DND-41 (cell line): ENCODE data around the gene JADE1.

ENCODE experiments used
- ATAC-seq: fragments of 200-7000 bp; cut with Tn5 transposase; 3 replicates; pipeline ENCODE4 v1.9.1; 2021; ENCODE audit warnings: low read depth; ENCODE audit not compliant: insufficient read depth
- DNase-seq: peaks from one replicate; pipeline ENCODE4 v3.0.0-alpha.2; 2020
- H2AFZ ChIP-seq: 2 replicates; pipeline ENCODE4 v1.6.0; 2012; ENCODE audit warnings: low read depth, low read length
- H3K27ac ChIP-seq: 2 replicates; pipeline ENCODE4 v1.5.1; 2012; ENCODE audit warnings: low read length, inconsistent platforms
- H3K27me3 ChIP-seq: fragments of 200-600 bp; sonication (generic); 2 replicates; pipeline ENCODE4 v1.6.0; 2012; ENCODE audit warnings: low read length, mild to moderate bottlenecking, inconsistent platforms; ENCODE audit not compliant: insufficient read depth, poor library complexity
- H3K36me3 ChIP-seq: 2 replicates; pipeline ENCODE4 v1.5.1; 2012; ENCODE audit warnings: low read length, inconsistent platforms; ENCODE audit not compliant: insufficient read depth
- H3K4me1 ChIP-seq: 2 replicates; pipeline ENCODE4 v1.5.1; 2012; ENCODE audit warnings: mild to moderate bottlenecking, low read length; ENCODE audit not compliant: insufficient read depth
- H3K4me2 ChIP-seq: 2 replicates; pipeline ENCODE4 v1.6.0; 2012; ENCODE audit warnings: mild to moderate bottlenecking, moderate library complexity, low read length, inconsistent platforms; ENCODE audit not compliant: insufficient read depth
- H3K4me3 ChIP-seq, 2 experiments: fragments of 200-600 bp in 1 of 2; shearing (Covaris generic) in 1 of 2; 2 replicates each; pipeline ENCODE4 v1.5.1; 2012 to 2016; ENCODE audit warnings: inconsistent platforms in 2 of 2, low read length in 2 of 2, mild to moderate bottlenecking in 2 of 2, low read depth in 1 of 2, moderate library complexity in 1 of 2
- H3K79me2 ChIP-seq: 2 replicates; pipeline ENCODE4 v1.6.0; 2012; ENCODE audit warnings: low read length, inconsistent platforms; ENCODE audit not compliant: insufficient read depth
- H3K9ac ChIP-seq: 2 replicates; pipeline ENCODE4 v1.6.0; 2012; ENCODE audit warnings: low read depth, mild to moderate bottlenecking, inconsistent platforms, low read length, moderate library complexity
- H3K9me3 ChIP-seq: 2 replicates; pipeline ENCODE4 v1.5.1; 2012; ENCODE audit warnings: low read length, moderate library complexity, mild to moderate bottlenecking, inconsistent platforms; ENCODE audit not compliant: insufficient read depth, severe bottlenecking
- H4K20me1 ChIP-seq: 2 replicates; pipeline ENCODE4 v1.6.0; 2012; ENCODE audit warnings: low read length; ENCODE audit not compliant: insufficient read depth
- EZH2 ChIP-seq: IDR thresholded peaks from 3 replicates; pipeline ENCODE4 v1.6.1; 2012; ENCODE audit warnings: borderline replicate concordance, low read depth, mild to moderate bottlenecking, moderate library complexity, low read length, inconsistent platforms; ENCODE audit not compliant: severe bottlenecking
- TF ChIP-seq, protein P1 (sequence below): IDR thresholded peaks from 2 replicates; pipeline ENCODE4 v1.5.1; 2012; ENCODE audit warnings: borderline replicate concordance, low read length, moderate library complexity, mild to moderate bottlenecking; ENCODE audit not compliant: poor library complexity, severe bottlenecking; ENCODE audit errors: extremely low read depth

The JADE1 gene

DNA sequence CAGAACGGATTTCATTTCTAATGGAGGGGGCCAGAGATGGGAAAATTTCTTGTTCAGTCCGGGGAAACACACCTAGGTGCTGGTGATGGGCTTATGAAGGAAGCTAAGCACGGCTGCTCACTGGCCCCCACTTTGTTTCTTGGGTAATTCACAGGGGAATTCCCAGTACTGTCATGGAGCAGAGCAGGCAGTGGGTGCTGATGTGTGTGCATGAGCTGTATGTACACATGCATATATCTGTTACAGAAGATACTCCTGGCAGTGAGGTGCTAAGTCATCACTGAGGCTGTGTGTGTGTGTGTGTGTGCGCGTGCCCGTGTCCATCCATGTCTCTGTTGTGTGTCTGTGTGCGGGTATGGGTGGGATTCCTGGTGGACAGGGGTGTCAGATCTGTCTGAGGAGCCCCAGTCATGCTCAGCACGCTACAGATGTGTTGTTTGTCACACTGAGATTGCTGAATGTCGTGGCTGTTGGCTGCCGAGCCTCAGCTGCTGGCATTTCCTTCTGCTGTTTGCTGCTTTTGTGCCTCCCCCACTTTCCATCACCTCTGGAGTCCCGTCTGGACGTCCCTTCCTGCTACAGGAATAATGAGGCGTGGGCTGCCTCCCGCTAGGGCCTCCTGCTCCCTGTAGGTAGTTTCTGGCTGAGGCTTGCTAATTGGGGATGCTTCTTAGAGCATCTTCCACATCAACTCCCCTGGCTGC lies 53.3 kb downstream of the JADE1 start:
- H3K9ac ChIP-seq = no peak overlapping the region
- H3K36me3 ChIP-seq = peaks cover 99% of the 10 kb centered on the region
- peaks cover 8% of the 10 kb centered on the region; the same call in 1 of the 2 replicates for H3K79me2 ChIP-seq
- H2AFZ ChIP-seq = no peak overlapping the region
- no peaks in the 10 kb centered on the region for H3K9me3 ChIP-seq
- H3K4me2 ChIP-seq = no peak overlapping the region
- TF ChIP-seq, protein P1, sequence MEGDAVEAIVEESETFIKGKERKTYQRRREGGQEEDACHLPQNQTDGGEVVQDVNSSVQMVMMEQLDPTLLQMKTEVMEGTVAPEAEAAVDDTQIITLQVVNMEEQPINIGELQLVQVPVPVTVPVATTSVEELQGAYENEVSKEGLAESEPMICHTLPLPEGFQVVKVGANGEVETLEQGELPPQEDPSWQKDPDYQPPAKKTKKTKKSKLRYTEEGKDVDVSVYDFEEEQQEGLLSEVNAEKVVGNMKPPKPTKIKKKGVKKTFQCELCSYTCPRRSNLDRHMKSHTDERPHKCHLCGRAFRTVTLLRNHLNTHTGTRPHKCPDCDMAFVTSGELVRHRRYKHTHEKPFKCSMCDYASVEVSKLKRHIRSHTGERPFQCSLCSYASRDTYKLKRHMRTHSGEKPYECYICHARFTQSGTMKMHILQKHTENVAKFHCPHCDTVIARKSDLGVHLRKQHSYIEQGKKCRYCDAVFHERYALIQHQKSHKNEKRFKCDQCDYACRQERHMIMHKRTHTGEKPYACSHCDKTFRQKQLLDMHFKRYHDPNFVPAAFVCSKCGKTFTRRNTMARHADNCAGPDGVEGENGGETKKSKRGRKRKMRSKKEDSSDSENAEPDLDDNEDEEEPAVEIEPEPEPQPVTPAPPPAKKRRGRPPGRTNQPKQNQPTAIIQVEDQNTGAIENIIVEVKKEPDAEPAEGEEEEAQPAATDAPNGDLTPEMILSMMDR = no peak
- TF ChIP-seq EZH2 = no peak
- no peak overlapping the region for H3K4me3 ChIP-seq
- peaks cover 35% of the 10 kb centered on the region for H4K20me1 ChIP-seq
- peak; percentile 23 for ATAC-seq
- no peak for DNase-seq
- H3K4me1 ChIP-seq = no peaks in the 10 kb centered on the region
- H3K27me3 ChIP-seq = no peaks in the 10 kb centered on the region
- H3K27ac ChIP-seq = no peak overlapping the region

- Histone ChIP-seq H3K36me3 (peaks cover 99% of the 10 kb centered on the region), H3K27me3 (no peaks in the 10 kb centered on the region), H2AFZ (no peak overlapping the region), H3K4me1 (no peaks in the 10 kb centered on the region), H4K20me1 (peaks cover 31% of the 10 kb centered on the region), H3K79me2 (peaks cover 5% of the 10 kb centered on the region; the same call in 1 of the 2 replicates), H3K9ac (no peak overlapping the region), H3K4me3 (no peak overlapping the region), H3K9me3 (no peaks in the 10 kb centered on the region), H3K4me2 (no peak overlapping the region), H3K27ac (no peak overlapping the region)
- no peak for TF ChIP-seq EZH2
- TF ChIP-seq, protein P1 = peak; percentile 87
- DNase-seq = peak; percentile 55
- peak; percentile 65 for ATAC-seq
These were observed 54.0 kb downstream of the JADE1 start for GRCh38 chr4:128863312-128864075.

DNA sequence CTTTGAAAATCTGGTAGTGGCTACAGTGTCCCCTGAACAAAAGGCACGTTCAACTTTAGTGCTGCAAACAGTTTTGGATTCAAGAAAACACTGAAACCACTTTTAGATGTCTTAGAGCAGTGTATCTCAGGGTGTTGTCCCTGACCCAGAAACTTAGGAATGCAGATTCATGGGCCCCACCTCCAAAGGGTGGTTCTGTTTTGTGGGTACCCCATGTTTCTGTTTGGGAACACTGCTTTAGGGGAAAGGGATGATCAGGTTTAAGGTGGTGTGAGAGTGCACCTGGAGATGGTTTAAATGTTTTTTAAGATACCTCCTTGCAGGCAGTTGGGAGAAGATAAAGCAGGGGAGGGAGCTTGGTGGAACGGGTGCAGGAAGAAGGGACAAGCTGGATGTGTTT lies 55.6 kb downstream of the JADE1 start:
- Histone ChIP-seq H3K9me3 (no peaks in the 10 kb centered on the region), H4K20me1 (peaks cover 25% of the 10 kb centered on the region), H3K27ac (no peak overlapping the region), H2AFZ (no peak overlapping the region), H3K9ac (no peak overlapping the region), H3K4me2 (no peak overlapping the region), H3K36me3 (peaks cover 100% of the 10 kb centered on the region), H3K4me1 (no peaks in the 10 kb centered on the region), H3K79me2 (no peaks in the 10 kb centered on the region; the same call in 1 of the 2 replicates), H3K27me3 (no peaks in the 10 kb centered on the region), H3K4me3 (no peak overlapping the region)
- ATAC-seq = no peak
- no peak for DNase-seq
- TF ChIP-seq, protein P1 = no peak
- TF ChIP-seq EZH2 = no peak
